Hematopoietic multipotent progenitor cell treated with erythropoietin and hydrocortisone succinate and interleukin-3 and kit ligand, for 15 days (in vitro differentiated cells): ENCODE results near the gene RBM39.

Experiments
- DNase-seq: peaks from one replicate; pipeline ENCODE4 v3.0.0-alpha.2; 2015; ENCODE audit warnings: low spot score

Gene RBM39

GRCh38 chr20:35674921-35675320 is 67.1 kb downstream of the RBM39 start:
- no peak for DNase-seq

- no peak for DNase-seq
Measured at GRCh38 chr20:35673884-35674283, 68.2 kb downstream of the RBM39 start.

GRCh38 chr20:35669681-35670080 is 72.4 kb downstream of the RBM39 start:
- DNase-seq, result no peak

GRCh38 chr20:35669221-35669620 is 72.8 kb downstream of the RBM39 start:
- no peak for DNase-seq

- DNase-seq, result no peak
Measured at GRCh38 chr20:35665949-35666288, 76.1 kb downstream of the RBM39 start.

GRCh38 chr20:35664466-35665206 is 77.4 kb downstream of the RBM39 start, which contains the start of the genes CPNE1 and RBM12:
Gene CPNE1 (minus strand): TSS chr20:35664900. CDS start chr20:35632923, 31,977 bp downstream.
Gene RBM12 (minus strand): TSS chr20:35664900. CDS start chr20:35655322, 9,578 bp downstream.
- DNase-seq, result peak; percentile 94

DNA sequence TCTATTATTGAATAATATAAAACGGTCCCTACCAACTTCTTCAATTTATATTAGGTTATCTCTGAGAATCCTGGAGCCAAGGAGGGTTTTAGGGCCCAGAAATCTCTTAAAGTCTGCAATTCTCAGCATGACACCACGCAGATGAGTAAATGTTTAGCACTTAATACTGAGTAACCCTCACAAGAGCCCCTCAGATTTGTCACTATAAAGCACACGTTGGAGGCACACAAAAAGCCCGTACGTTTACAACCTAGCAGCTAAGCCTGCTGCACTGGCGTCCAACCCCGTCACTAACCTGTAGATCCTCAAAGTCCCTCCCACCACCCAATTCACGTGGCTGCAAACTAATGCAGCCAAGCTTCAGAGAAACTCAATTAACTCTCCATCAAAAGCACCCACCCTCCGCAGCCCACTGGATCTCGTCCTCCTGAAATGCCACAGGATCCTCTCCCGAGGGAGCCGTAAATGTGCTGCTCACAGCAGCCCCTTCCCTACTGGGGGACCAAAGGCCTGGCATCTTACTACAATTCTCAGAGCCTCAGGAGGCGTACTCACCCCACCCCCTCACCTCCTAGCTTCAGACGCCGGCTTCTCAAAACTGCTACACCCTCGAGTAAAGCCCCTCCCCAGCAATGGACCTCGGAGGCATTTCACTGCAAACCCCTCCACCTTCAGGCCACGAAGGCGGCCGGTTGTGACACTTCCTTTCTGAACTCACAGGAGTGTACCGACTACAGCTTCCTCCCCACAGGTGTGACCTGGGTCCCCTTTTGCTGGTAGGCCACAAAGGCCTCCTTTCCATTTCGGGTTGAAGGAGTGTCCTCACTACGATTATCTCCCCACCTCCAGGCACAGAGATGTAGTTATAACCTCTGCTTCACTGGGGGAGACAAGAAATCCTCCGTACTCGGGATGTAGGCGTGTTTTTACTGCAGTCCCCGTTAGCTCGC is 78.3 kb downstream of the RBM39 start:
- DNase-seq, result peak; percentile 49

GRCh38 chr20:35662551-35662950 is 79.5 kb downstream of the RBM39 start:
- DNase-seq, result no peak

- DNase-seq, result no peak
Measured at GRCh38 chr20:35661908-35662307, 80.2 kb downstream of the RBM39 start.

- DNase-seq, result no peak
Measured at GRCh38 chr20:35661053-35661452, 81.0 kb downstream of the RBM39 start.

- DNase-seq, result no peak
Measured at GRCh38 chr20:35660122-35660937, 81.7 kb downstream of the RBM39 start.

DNA sequence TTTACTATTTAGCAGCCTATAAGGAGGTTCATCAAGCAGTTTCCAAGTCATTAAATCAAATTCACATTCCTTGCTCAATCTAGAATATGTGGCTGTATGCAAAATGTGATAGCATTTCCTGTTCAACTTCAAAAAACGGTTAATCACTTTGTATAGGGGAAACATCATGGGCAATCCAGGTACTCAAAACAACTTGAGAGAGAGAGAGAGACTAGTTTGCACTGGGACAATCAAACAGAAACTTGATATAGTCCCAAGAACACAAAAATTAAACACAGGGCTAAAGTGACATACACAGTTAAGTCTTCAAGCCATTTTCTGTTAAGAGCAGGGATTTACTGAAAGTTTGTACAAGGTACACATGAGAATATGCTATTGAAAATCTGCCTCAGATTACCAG is 84.8 kb downstream of the RBM39 start:
- no peak for DNase-seq

DNA sequence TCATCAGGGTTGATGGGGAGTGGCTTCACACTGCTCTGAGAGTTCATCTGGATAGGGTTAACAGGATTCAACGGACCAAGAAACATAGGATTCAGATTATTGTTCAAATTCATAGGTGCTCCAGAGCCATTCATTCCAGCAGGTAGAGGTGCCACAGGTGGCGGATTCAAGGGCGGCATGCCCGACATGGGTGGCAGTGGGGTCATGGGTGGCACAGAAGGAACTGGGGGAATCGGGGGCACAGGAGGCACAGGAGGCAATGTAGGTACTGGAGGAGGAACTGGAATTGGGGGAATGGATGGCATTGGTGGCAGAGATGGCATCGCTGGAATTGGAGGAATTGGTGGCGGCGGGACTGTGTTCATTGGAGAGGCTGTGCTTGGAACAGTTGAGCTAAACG is 87.6 kb downstream of the RBM39 start:
- no peak for DNase-seq

DNA sequence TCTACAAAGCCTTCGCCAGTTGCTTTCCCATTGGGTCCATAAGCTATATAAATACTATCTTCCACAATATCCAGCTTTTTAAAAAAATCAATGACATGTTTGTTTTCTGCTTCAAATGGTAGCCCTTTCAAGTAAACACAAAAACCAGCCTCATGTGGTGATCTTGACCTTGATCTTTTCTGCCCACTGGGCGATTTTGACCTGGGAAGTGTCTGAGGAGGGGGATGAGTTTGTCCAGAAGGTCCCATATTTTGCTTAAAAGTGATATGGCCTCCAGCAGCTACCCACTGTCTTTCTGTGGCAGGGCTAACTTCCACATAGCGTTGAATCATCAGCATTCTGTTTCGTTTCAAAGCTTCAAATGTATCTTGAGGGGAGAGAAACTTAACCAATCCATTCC is 88.2 kb downstream of the RBM39 start:
- no peak for DNase-seq
